Parathyroid adenoma (tissue), 2 donors: ENCODE results near the gene ZNF598.

Source experiments
- H2AFZ ChIP-seq: fragments of 300-600 bp; sonication (generic); one replicate; pipeline ENCODE4 v1.7.0; 2017; ENCODE audit warnings: antibody characterized with exemption, mild to moderate bottlenecking
- H3K27ac ChIP-seq: fragments of 300-600 bp; sonication (generic); one replicate; pipeline ENCODE4 v1.7.0; 2017
- H3K27me3 ChIP-seq: fragments of 300-600 bp; sonication (generic); one replicate; pipeline ENCODE4 v1.7.0; 2017; ENCODE audit warnings: low read length; ENCODE audit not compliant: control insufficient read depth, insufficient read depth
- H3K36me3 ChIP-seq: fragments of 300-600 bp; sonication (generic); one replicate; pipeline ENCODE4 v1.7.0; 2017; ENCODE audit warnings: low read length; ENCODE audit not compliant: control insufficient read depth, insufficient read depth
- H3K4me1 ChIP-seq: fragments of 300-600 bp; sonication (generic); one replicate; pipeline ENCODE4 v1.7.0; 2017; ENCODE audit warnings: control low read depth
- H3K4me2 ChIP-seq: fragments of 300-600 bp; sonication (generic); one replicate; pipeline ENCODE4 v1.7.0; 2017; ENCODE audit warnings: low read length
- H3K4me3 ChIP-seq: fragments of 300-600 bp; sonication (generic); one replicate; pipeline ENCODE4 v1.7.0; 2017; ENCODE audit warnings: low read depth, low read length
- H3K79me2 ChIP-seq: fragments of 300-600 bp; sonication (generic); one replicate; pipeline ENCODE4 v1.7.0; 2017; ENCODE audit warnings: control low read depth
- H3K9ac ChIP-seq: fragments of 300-600 bp; sonication (generic); one replicate; pipeline ENCODE4 v1.7.0; 2017; ENCODE audit warnings: mild to moderate bottlenecking
- H3K9me3 ChIP-seq: fragments of 300-600 bp; sonication (generic); one replicate; pipeline ENCODE4 v1.7.0; 2017; ENCODE audit warnings: low read length; ENCODE audit not compliant: control insufficient read depth
- CTCF ChIP-seq: fragments of 300-600 bp; sonication (generic); IDR thresholded peaks from one replicate; pipeline ENCODE4 v1.7.0; 2017; ENCODE audit warnings: antibody characterized with exemption, mild to moderate bottlenecking
- donor health status: primary hyperparathyroidism.

Gene ZNF598

GRCh38 chr16:2053211-2053610, 43.6 kb upstream of the ZNF598 start:
- Histone ChIP-seq H3K9ac (no peak overlapping the region), H3K4me2 (no peak overlapping the region), H3K4me1 (peaks cover 5% of the 10 kb centered on the region), H3K27me3 (no peaks in the 10 kb centered on the region), H3K36me3 (no peaks in the 10 kb centered on the region), H3K27ac (no peak overlapping the region), H2AFZ (no peak overlapping the region), H3K9me3 (no peaks in the 10 kb centered on the region), H3K79me2 (peaks cover 29% of the 10 kb centered on the region), H3K4me3 (no peak overlapping the region)
- no peak for TF ChIP-seq CTCF

GRCh38 chr16:2048116-2048543, 38.5 kb upstream of the ZNF598 start:
- TF ChIP-seq CTCF: no peak
- H3K36me3 ChIP-seq: no peaks in the 10 kb centered on the region

GRCh38 chr16:2047330-2048115, 37.9 kb upstream of the ZNF598 start, which contains the start of the genes NTHL1 and TSC2:
TSS of gene NTHL1 (minus strand) at chr16:2047834. CDS start at chr16:2047823, 11 bp downstream.
TSS of gene TSC2 (plus strand) at chr16:2047985. CDS start at chr16:2048616, 631 bp downstream.
- Histone ChIP-seq H3K9ac (no peak within 1 kb of the TSS), H3K27me3 (no peaks in the 10 kb centered on the region), H3K27ac (peak within 1 kb of the TSS; percentile 39), H3K79me2 (peaks cover 34% of the 10 kb centered on the region), H3K9me3 (no peaks in the 10 kb centered on the region), H3K4me1 (peaks cover 8% of the 10 kb centered on the region), H3K4me2 (peak within 1 kb of the TSS; percentile 76), H2AFZ (peak within 1 kb of the TSS; percentile 90), H3K36me3 (no peaks in the 10 kb centered on the region), H3K4me3 (peak within 1 kb of the TSS; percentile 88)
- TF ChIP-seq CTCF: peak; percentile 76

More at GRCh38 chr16:2048116-2048543, 38.5 kb upstream of the ZNF598 start:
- Histone ChIP-seq H3K27me3 (no peaks in the 10 kb centered on the region), H2AFZ (peak overlapping the region; percentile 90), H3K27ac (peak overlapping the region; percentile 39), H3K9me3 (no peaks in the 10 kb centered on the region), H3K79me2 (peaks cover 34% of the 10 kb centered on the region), H3K9ac (no peak overlapping the region), H3K4me2 (peak overlapping the region; percentile 76), H3K4me3 (peak overlapping the region; percentile 88), H3K4me1 (peaks cover 8% of the 10 kb centered on the region)

- H3K79me2 ChIP-seq: peaks cover 31% of the 10 kb centered on the region
- no peak overlapping the region for H3K9ac ChIP-seq
- H3K9me3 ChIP-seq: no peaks in the 10 kb centered on the region
- peak overlapping the region; percentile 76 for H3K4me2 ChIP-seq
- peak overlapping the region; percentile 90 for H2AFZ ChIP-seq
- no peak for TF ChIP-seq CTCF
- H3K36me3 ChIP-seq: no peaks in the 10 kb centered on the region
- peak overlapping the region; percentile 88 for H3K4me3 ChIP-seq
- no peaks in the 10 kb centered on the region for H3K27me3 ChIP-seq
- H3K4me1 ChIP-seq: peaks cover 8% of the 10 kb centered on the region
- no peak overlapping the region for H3K27ac ChIP-seq
Measured at GRCh38 chr16:2046893-2047329, 37.3 kb upstream of the ZNF598 start.
